Measurements from ENCODE around the gene PHYHD1. TPM values are rescaled to one million over a fixed set of nuclear protein-coding genes. Genes with fewer than 3 reads are reported as not detected.

PHYHD1 gene
- total and polyA plus RNA-seq, 8 donors = 20.7 to 71.3 (median 45.9) TPM

DNA sequence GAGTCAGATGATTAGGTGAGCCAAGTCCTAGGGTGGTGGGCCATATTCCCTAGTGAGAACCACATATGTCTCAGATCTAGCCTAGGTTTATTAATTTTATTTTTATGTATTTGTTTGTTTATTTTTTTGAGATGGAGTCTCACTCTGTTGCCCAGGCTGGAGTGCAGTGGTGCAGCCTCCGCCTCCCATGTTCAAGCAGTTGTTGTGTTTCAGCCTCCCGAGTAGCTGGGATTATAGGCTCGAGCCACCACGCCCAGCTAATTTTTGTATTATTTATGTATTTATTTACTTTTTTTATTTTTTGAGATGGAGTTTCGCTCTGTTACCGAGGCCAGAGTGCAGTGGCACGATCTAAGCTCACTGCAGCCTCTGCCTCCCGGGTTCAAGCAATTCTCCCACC lies 62.8 kb downstream of the PHYHD1 start:
- ATAC-seq (no peak), DNase-seq (no peak), FAIRE-seq (no peak)
- Histone ChIP-seq H3K27ac (no peak overlapping the region), H3K9me3 (no peaks in the 10 kb centered on the region), H3K4me3 (no peak overlapping the region), H3K36me3 (peaks cover 8 to 84% (median 28%) of the 10 kb centered on the region in 3 donors), H3K27me3 (no peaks in the 10 kb centered on the region), H3K4me1 (no peaks in the 10 kb centered on the region)
- intact Hi-C loops (cut with DNase I) = no loop called here
- WGBS, 2 donors = 96 to 97% methylated on average over 8 of the region's 8 CpGs
- TF ChIP-seq, protein P1, sequence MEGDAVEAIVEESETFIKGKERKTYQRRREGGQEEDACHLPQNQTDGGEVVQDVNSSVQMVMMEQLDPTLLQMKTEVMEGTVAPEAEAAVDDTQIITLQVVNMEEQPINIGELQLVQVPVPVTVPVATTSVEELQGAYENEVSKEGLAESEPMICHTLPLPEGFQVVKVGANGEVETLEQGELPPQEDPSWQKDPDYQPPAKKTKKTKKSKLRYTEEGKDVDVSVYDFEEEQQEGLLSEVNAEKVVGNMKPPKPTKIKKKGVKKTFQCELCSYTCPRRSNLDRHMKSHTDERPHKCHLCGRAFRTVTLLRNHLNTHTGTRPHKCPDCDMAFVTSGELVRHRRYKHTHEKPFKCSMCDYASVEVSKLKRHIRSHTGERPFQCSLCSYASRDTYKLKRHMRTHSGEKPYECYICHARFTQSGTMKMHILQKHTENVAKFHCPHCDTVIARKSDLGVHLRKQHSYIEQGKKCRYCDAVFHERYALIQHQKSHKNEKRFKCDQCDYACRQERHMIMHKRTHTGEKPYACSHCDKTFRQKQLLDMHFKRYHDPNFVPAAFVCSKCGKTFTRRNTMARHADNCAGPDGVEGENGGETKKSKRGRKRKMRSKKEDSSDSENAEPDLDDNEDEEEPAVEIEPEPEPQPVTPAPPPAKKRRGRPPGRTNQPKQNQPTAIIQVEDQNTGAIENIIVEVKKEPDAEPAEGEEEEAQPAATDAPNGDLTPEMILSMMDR (IDR thresholded peaks at IDR 0.05) = no peak

DNA sequence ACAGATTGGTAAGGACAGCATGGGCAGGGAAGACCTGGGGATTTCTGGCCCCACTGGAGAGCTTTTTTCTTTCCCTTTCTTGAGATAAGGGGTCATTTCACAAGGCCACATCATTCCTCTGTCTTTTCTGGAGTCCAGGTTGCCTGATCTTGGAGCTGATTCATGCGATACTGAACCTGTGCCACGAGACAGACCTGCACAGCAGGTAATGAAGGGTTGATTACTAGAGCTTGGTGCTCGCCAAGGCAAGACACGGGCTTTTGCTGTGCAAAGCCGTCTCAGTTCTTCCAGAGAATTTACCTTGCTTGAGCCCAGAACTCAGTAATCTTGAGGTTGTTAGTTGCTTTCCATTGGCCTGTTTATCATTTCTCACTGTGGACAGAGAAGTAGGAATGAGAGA lies 65.9 kb downstream of the PHYHD1 start:
- no peaks in the 10 kb centered on the region for H3K4me1 ChIP-seq
- TF ChIP-seq, protein P1 (IDR thresholded peaks at IDR 0.05) = no peak
- WGBS, 2 donors = 79 to 87% methylated on average over 5 of the region's 5 CpGs
- no peaks in the 10 kb centered on the region for H3K27me3 ChIP-seq
- H3K9me3 ChIP-seq = no peaks in the 10 kb centered on the region
- FAIRE-seq = no peak
- intact Hi-C loops (cut with DNase I) = no loop called here
- no peak overlapping the region for H3K4me3 ChIP-seq
- H3K36me3 ChIP-seq = peaks cover 4 to 76% (median 18%) of the 10 kb centered on the region in 3 donors
- ATAC-seq = no peak
- DNase-seq = no peak
- no peak overlapping the region for H3K27ac ChIP-seq

DNA sequence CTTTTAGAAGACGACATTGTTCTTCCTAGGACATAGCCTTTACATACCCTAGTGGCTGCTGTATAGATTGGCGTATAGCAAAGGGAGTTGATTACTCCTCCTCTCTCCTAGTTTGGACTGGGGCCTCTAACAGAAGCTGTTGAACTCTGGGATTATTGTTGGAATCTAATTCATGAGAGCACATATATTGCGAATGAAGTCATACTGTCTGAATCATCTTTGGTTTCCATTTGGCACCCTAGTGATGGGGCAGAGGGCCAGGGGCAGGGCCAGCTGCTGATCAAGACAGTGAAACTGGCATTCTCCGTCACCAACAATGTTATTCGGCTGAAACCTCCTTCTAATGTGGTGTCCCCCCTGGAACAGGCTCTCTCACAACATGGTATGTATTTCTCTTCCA lies 67.0 kb downstream of the PHYHD1 start:
- WGBS, 2 donors = 92 to 97% methylated on average over 5 of the region's 5 CpGs
- no peak overlapping the region for H3K4me3 ChIP-seq
- no peaks in the 10 kb centered on the region for H3K9me3 ChIP-seq
- intact Hi-C loops (cut with DNase I) = no loop called here
- ATAC-seq (no peak), FAIRE-seq (no peak), DNase-seq (no peak)
- H3K4me1 ChIP-seq = no peaks in the 10 kb centered on the region
- no peaks in the 10 kb centered on the region for H3K27me3 ChIP-seq
- H3K36me3 ChIP-seq = peaks cover 3 to 69% (median 14%) of the 10 kb centered on the region in 3 donors
- TF ChIP-seq, protein P1 (IDR thresholded peaks at IDR 0.05) = no peak
- H3K27ac ChIP-seq = no peak overlapping the region

Other genes starting within 250 kb of the PHYHD1 start
- 100 to 1,000 TPM; 107 to 162 (median 150) TPM for gene SET, start 231.8 kb upstream of the PHYHD1 start, total RNA-seq
- 10 to 100 TPM; 42.9 to 77.3 TPM for gene SET, start 231.8 kb upstream of the PHYHD1 start, polyA plus RNA-seq
- gene PKN3, start 218.5 kb upstream of the PHYHD1 start, total RNA-seq = 1 to 10 TPM; 2.5 to 4.3 (median 3.7) TPM
- 10 to 100 TPM; 10.0 to 11.0 TPM for gene PKN3, start 218.5 kb upstream of the PHYHD1 start, polyA plus RNA-seq
- 10 to 100 TPM; 18.3 to 31.5 (median 25.4) TPM for gene ZDHHC12, start 196.9 kb upstream of the PHYHD1 start, total RNA-seq
- gene ZDHHC12, start 196.9 kb upstream of the PHYHD1 start, polyA plus RNA-seq = 10 to 100 TPM; 27.6 to 56.9 TPM
- 10 to 100 TPM; 15.8 to 23.4 (median 17.9) TPM for gene ZER1, start 149.1 kb upstream of the PHYHD1 start, total RNA-seq
- gene ZER1, start 149.1 kb upstream of the PHYHD1 start, polyA plus RNA-seq = 10 to 100 TPM; 16.9 to 22.6 TPM
- 10 to 100 TPM; 10.9 to 18.5 (median 12.7) TPM for gene TBC1D13, start 133.7 kb upstream of the PHYHD1 start, total RNA-seq
- gene TBC1D13, start 133.7 kb upstream of the PHYHD1 start, polyA plus RNA-seq = 10 to 100 TPM; 15.7 to 17.2 TPM
- 10 to 100 TPM; 12.2 to 23.0 (median 14.3) TPM for gene ENDOG, start 102.5 kb upstream of the PHYHD1 start, total RNA-seq
- gene ENDOG, start 102.5 kb upstream of the PHYHD1 start, polyA plus RNA-seq = 10 to 100 TPM; 14.0 to 16.0 TPM
- 10 to 100 TPM; 14.8 to 28.0 (median 20.6) TPM for gene SPOUT1, start 91.2 kb upstream of the PHYHD1 start, total RNA-seq
- gene SPOUT1, start 91.2 kb upstream of the PHYHD1 start, polyA plus RNA-seq = 10 to 100 TPM; 28.8 to 32.8 TPM
- 1 to 10 TPM; 1.1 to 2.9 (median 1.5) TPM for gene KYAT1, start 39.0 kb upstream of the PHYHD1 start, total RNA-seq
- 1 to 10 TPM; 4.2 to 5.2 TPM for gene KYAT1, start 39.0 kb upstream of the PHYHD1 start, polyA plus RNA-seq
- gene LRRC8A, start 38.8 kb upstream of the PHYHD1 start, total RNA-seq = 10 to 100 TPM in 4 of 6 donors, 1 to 10 TPM in 2; 8.7 to 20.4 (median 10.4) TPM
- 10 to 100 TPM in 1 of 2 donors, 1 to 10 TPM in 1; 9.2 to 10.1 TPM for gene LRRC8A, start 38.8 kb upstream of the PHYHD1 start, polyA plus RNA-seq
- 1 to 10 TPM; 5.7 to 8.2 (median 6.6) TPM for gene DOLK, start 26.6 kb downstream of the PHYHD1 start, total RNA-seq
- 1 to 10 TPM; 5.4 to 8.5 TPM for gene DOLK, start 26.6 kb downstream of the PHYHD1 start, polyA plus RNA-seq
- 10 to 100 TPM; 11.5 to 20.8 (median 13.5) TPM for gene NUP188, start 26.7 kb downstream of the PHYHD1 start, total RNA-seq
- gene NUP188, start 26.7 kb downstream of the PHYHD1 start, polyA plus RNA-seq = 10 to 100 TPM; 10.8 to 18.0 TPM
- 10 to 100 TPM; 46.6 to 79.7 (median 70.8) TPM for gene SH3GLB2, start 107.3 kb downstream of the PHYHD1 start, total RNA-seq
- gene SH3GLB2, start 107.3 kb downstream of the PHYHD1 start, polyA plus RNA-seq = 100 to 1,000 TPM; 188 to 201 TPM
- 10 to 100 TPM in 1 of 6 donors, 1 to 10 TPM in 5; 7.5 to 17.1 (median 9.3) TPM for gene MIGA2, start 115.6 kb downstream of the PHYHD1 start, total RNA-seq
- gene MIGA2, start 115.6 kb downstream of the PHYHD1 start, polyA plus RNA-seq = 10 to 100 TPM; 27.8 to 30.9 TPM
- gene DOLPP1, start 160.1 kb downstream of the PHYHD1 start, total RNA-seq = 10 to 100 TPM in 1 of 6 donors, 1 to 10 TPM in 5; 4.2 to 10.5 (median 7.4) TPM
- 1 to 10 TPM; 6.2 to 7.1 TPM for gene DOLPP1, start 160.1 kb downstream of the PHYHD1 start, polyA plus RNA-seq
- gene CRAT, start 189.8 kb downstream of the PHYHD1 start, total RNA-seq = 100 to 1,000 TPM in 1 of 6 donors, 10 to 100 TPM in 5; 44.4 to 131 (median 79.2) TPM
- 10 to 100 TPM; 30.3 to 57.2 TPM for gene CRAT, start 189.8 kb downstream of the PHYHD1 start, polyA plus RNA-seq
- gene PTPA, start 190.4 kb downstream of the PHYHD1 start, total RNA-seq = 10 to 100 TPM; 32.7 to 71.4 (median 42.1) TPM
- gene PTPA, start 190.4 kb downstream of the PHYHD1 start, polyA plus RNA-seq = 10 to 100 TPM; 43.8 to 61.8 TPM